Measurements from ENCODE around the gene HAAO.

GRCh38 chr2:42770288-42771131 is 21.9 kb downstream of the HAAO start:
- TF ChIP-seq CTCF (IDR thresholded peaks at IDR 0.05; ENCODE audit: insufficient read depth, low read length) (peak; percentile 27), POLR2AphosphoS5 (IDR thresholded peaks at IDR 0.05; ENCODE audit: low read depth) (no peak), REST (IDR thresholded peaks at IDR 0.05; ENCODE audit: insufficient replicate concordance, low read depth) (no peak), GABPA (IDR thresholded peaks at IDR 0.05; ENCODE audit: low read depth) (no peak), SPI1 (IDR thresholded peaks at IDR 0.05; ENCODE audit: borderline replicate concordance, low read depth) (no peak)

Measured in HL-60 (cell line).